ENCODE measurements around the gene ARSG. TPM values are rescaled to one million over a fixed set of nuclear protein-coding genes. Genes with fewer than 3 reads are reported as not detected.

The ARSG gene
- total and polyA plus RNA-seq, 2 of the 8 experiments (the other 6 are each of a cell fraction or from before 2014, with no cell fraction given) = 3.3 to 4.0 TPM

DNA sequence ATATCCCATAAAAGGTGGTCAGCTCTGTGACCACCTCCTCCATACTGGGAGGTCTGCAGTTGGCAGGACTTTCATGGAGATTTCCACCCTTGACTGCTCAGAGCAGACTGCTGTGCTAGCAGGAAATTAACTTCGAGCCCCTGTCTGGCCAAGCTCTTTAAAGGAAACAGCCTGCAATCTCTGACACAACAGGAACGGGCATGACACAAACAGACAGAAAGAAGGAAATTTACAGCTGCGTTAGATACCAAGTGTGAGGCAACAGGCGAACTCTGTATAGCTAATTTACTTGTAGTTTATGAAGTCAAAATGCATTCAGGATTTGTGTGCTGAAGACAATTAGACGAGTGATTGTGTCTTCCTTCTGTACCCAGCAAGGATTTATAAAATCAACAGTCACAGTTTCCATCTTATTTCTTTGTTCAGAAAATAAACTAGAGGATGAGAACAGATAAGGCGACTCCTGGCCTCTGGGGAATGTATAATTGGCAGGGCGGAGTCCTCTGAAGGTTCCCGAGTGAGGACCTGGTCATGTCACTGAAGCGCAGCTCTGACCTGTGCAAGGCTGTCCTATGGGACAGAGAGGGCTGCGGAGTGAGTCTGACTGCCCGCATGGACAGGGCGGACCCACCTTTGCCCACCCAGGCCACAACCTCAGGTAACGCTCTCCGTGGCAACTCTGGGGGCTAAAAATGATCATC lies 149.9 kb downstream of the ARSG start:
- Histone ChIP-seq H2BK5ac (ENCODE audit: low read depth, low read length) (no peak overlapping the region), H3K4me2 (ENCODE audit: insufficient read depth in 1 of 2, low read depth in 2 of 2, low read length in 2 of 2) (no peak overlapping the region), H3K4me3 (ENCODE audit: extremely low read depth in 1 of 4, insufficient read depth in 2 of 4, low read depth in 3 of 4, low read length in 4 of 4) (no peak overlapping the region), H3K79me1 (ENCODE audit: low read depth, low read length) (no peaks in the 10 kb centered on the region), H3K36me3 (ENCODE audit: control insufficient read depth in 2 of 4, insufficient read depth in 4 of 4, low read length in 3 of 4) (0 out of 8 replicates have a peak, but pooled peaks cover 0 to 3% (median 0%) of the 10 kb centered on the region in 4 experiments), H3K79me2 (ENCODE audit: control insufficient read depth in 1 of 2, insufficient read depth in 2 of 2, low read length in 2 of 2) (no peaks in the 10 kb centered on the region), H2BK120ac (replicated peaks; ENCODE audit: low read depth, low read length) (no peak overlapping the region), H2AFZ (ENCODE audit: low read length) (no peak overlapping the region), H4K20me1 (replicated peaks in 1 of 2; ENCODE audit: control insufficient read depth in 1 of 2, insufficient read depth in 2 of 2, low read length in 2 of 2) (no peaks in the 10 kb centered on the region), H3K14ac (ENCODE audit: insufficient read length) (no peak overlapping the region), H3K56ac (replicated peaks; ENCODE audit: insufficient read length, low read depth, low read length) (no peak overlapping the region), H3K23me2 (ENCODE audit: low read depth, low read length) (no peaks in the 10 kb centered on the region), H2BK20ac (ENCODE audit: low read length) (no peak overlapping the region), H3K23ac (ENCODE audit: insufficient read length) (no peak overlapping the region), H2BK15ac (ENCODE audit: low read length) (no peak overlapping the region), H2BK12ac (ENCODE audit: low read depth, low read length) (no peak overlapping the region), H3K27ac (ENCODE audit: low read depth, low read length) (no peak overlapping the region), H3K4ac (replicated peaks; ENCODE audit: insufficient read length, low read depth, low read length) (no peak overlapping the region), H4K8ac (ENCODE audit: extremely low read depth, insufficient read depth, low read length) (no peak overlapping the region), H4K91ac (replicated peaks; ENCODE audit: insufficient read length, low read length) (no peak overlapping the region), H2AK5ac (ENCODE audit: low read depth, low read length) (no peak overlapping the region), H3K4me1 (replicated peaks in 1 of 4; ENCODE audit: control insufficient read depth in 3 of 4, insufficient read depth in 4 of 4, low read length in 3 of 4) (peaks cover 0 to under 1% (median 0%) of the 10 kb centered on the region in 4 experiments; a peak in 2 of 7 replicates), H3K27me3 (replicated peaks in 1 of 4; ENCODE audit: control insufficient read depth in 3 of 4, extremely low read depth in 1 of 4, insufficient read depth in 3 of 4, low read length in 3 of 4) (no peaks in the 10 kb centered on the region), H3K9ac (replicated peaks in 1 of 4; ENCODE audit: extremely low read depth in 1 of 4, low read depth in 3 of 4, low read length in 3 of 4) (no peak overlapping the region), H3K18ac (ENCODE audit: extremely low read depth, low read length) (no peak overlapping the region), H4K5ac (ENCODE audit: insufficient read length, low read depth, low read length) (no peak overlapping the region), H3K9me3 (ENCODE audit: insufficient read depth in 2 of 2, low read depth in 1 of 2, low read length in 1 of 2) (no peaks in the 10 kb centered on the region)
- POLR2A ChIA-PET (ENCODE audit: partially characterized antibody) = interaction anchor here (1.2 kb wide), 1 partner anchor 19 kb away, joined by 3 read pairs; no protein-coding TSS in a partner anchor
- FAIRE-seq = no peak
- 89% methylated on average over 14 of the region's 14 CpGs; no CpG with 5 or more reads in 1 of the 2 experiments for WGBS, 2 experiments (ENCODE audit: extremely low coverage in 1 of 2, insufficient coverage in 1 of 2, insufficient read length in 1 of 2, insufficient replicate concordance in 2 of 2, low coverage in 1 of 2, low lambda C conversion rate in 2 of 2, missing lambda C conversion rate in 1 of 2)
- TF ChIP-seq CEBPB (IDR thresholded peaks at IDR 0.05; ENCODE audit: low read depth, low read length) = no peak
- TF ChIP-seq E2F6 (IDR thresholded peaks at IDR 0.05) = no peak
- no peak for TF ChIP-seq SP1 (IDR thresholded peaks at IDR 0.05; ENCODE audit: low read depth, low read length)
- TF ChIP-seq RBBP5 (IDR thresholded peaks at IDR 0.05; ENCODE audit: borderline replicate concordance, low read depth, low read length) = no peak
- TF ChIP-seq YY1 (IDR thresholded peaks at IDR 0.05; ENCODE audit: low read depth, low read length) = no peak
- no peak for TF ChIP-seq GTF2F1 (IDR thresholded peaks at IDR 0.05; ENCODE audit: borderline replicate concordance, low read depth, low read length)
- TF ChIP-seq TAF7 (optimal IDR thresholded peaks at IDR 0.05; ENCODE audit: borderline replicate concordance, low read depth, low read length) = no peak
- TF ChIP-seq EZH2 (IDR thresholded peaks at IDR 0.05; ENCODE audit: low read depth, low read length, severe bottlenecking) = no peak
- CTCF ChIA-PET (ENCODE audit: partially characterized antibody) = interaction anchor here (0.9 to 9.2 kb wide), 11 partner anchors 6 to 176 kb away, joined by 3 to 67 read pairs (median 5); partner anchors contain the start of gene WIPI1
- no peak for DNase-seq (ENCODE audit: low read depth in 1 of 2, low spot score in 2 of 2)

Data from H1 (cell line).